Mucosa of descending colon (tissue), 3 donors: ENCODE data around the gene PLEKHH3. TPM values are rescaled to one million over a fixed set of nuclear protein-coding genes. Genes with fewer than 3 reads are reported as not detected.

ENCODE experiments used
- ATAC-seq: fragments of 200-7000 bp; cut with Tn5 transposase; one replicate; pipeline ENCODE4 v1.9.1; 2020; ENCODE audit warnings: mild to moderate bottlenecking, moderate library complexity
- DNase-seq, 3 donors: peaks; one replicate each; pipeline ENCODE4 v3.0.0-alpha.2; 2020
- H3K36me3 ChIP-seq: fragments of 200-600 bp; one replicate; pipeline ENCODE4 v1.8.0; 2021; ENCODE audit warnings: low read depth, mild to moderate bottlenecking
- H3K4me1 ChIP-seq: fragments of 200-600 bp; one replicate; pipeline ENCODE4 v1.8.0; 2021; ENCODE audit warnings: low read depth, mild to moderate bottlenecking
- H3K4me3 ChIP-seq: fragments of 200-600 bp; one replicate; pipeline ENCODE4 v1.8.0; 2021; ENCODE audit warnings: mild to moderate bottlenecking
- H3K9me3 ChIP-seq: fragments of 200-600 bp; one replicate; pipeline ENCODE4 v1.8.0; 2021; ENCODE audit warnings: mild to moderate bottlenecking
- CTCF ChIP-seq: fragments of 200-600 bp; IDR thresholded peaks from one replicate; pipeline ENCODE4 v1.8.0; 2022; ENCODE audit warnings: antibody characterized with exemption, mild to moderate bottlenecking
- intact Hi-C, 2 donors: fragments of 100-400 bp; cut with DNase I in 1 of 2; cut with micrococcal nuclease in 1 of 2; formaldehyde crosslinking; loops; one replicate each; pipeline versions ENCODE4 v1.11.0 to v1.11.1; 2022; cut with DNase I, micrococcal nuclease
- total RNA-seq, 3 donors: library from RNA; stranded (reverse); fragmentation: NEBNext Ultra II Directional in 2 of 3; extraction: Animal tissue kit (Norgen Biotek cat#: 25700) in 2 of 3; gene quantifications; one replicate each; pipeline versions ENCODE4 v1.2.1 to v1.2.4, GENCODE V29; 2021 to 2023
- donor health status: DM: no; HTN: no; CAD: no; lungs with moderate emphysema.
- donor health status: DM: no; HTN: no; CAD: no.
- donor health status: DM: no; HTN: yes; CAD: no.

PLEKHH3 gene
- total RNA-seq, 3 donors from 2014 or later, result 4.3 to 27.5 (median 10.4) TPM

DNA sequence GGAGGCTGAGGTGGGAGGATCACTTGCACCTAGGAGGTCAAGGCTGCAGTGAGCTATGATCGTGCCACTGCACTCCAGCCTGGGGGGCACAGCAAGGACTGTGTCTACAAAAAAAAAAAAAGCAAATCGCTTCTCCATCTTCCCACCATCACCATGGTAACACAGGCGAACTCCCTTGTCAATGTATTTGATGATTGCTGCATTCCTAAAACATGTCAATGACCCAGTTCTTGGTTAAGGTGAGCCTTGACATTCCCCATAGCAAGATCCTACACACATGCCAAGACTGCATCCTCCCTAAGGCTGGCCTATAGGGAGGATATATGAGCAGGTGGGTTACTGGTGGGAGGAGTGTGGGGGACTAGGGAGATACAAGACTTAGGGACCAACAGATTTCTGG, 17.7 kb upstream of the PLEKHH3 start:
- no peak for DNase-seq
- intact Hi-C loops, result no loop called here
- no peak for ATAC-seq
- TF ChIP-seq CTCF, result no peak
- Histone ChIP-seq H3K9me3 (no peaks in the 10 kb centered on the region), H3K4me1 (no peaks in the 10 kb centered on the region), H3K4me3 (no peak overlapping the region), H3K36me3 (no peaks in the 10 kb centered on the region)

GRCh38 chr17:42692489-42692888, 15.7 kb upstream of the PLEKHH3 start:
- no peak for TF ChIP-seq CTCF
- Histone ChIP-seq H3K36me3 (no peaks in the 10 kb centered on the region), H3K4me1 (no peaks in the 10 kb centered on the region), H3K4me3 (no peak overlapping the region), H3K9me3 (no peaks in the 10 kb centered on the region)
- no peak for DNase-seq
- intact Hi-C loops, result no loop called here
- ATAC-seq, result no peak

- Histone ChIP-seq H3K36me3 (no peaks in the 10 kb centered on the region), H3K4me3 (no peak overlapping the region), H3K9me3 (no peaks in the 10 kb centered on the region), H3K4me1 (no peaks in the 10 kb centered on the region)
- DNase-seq (no peak), ATAC-seq (no peak)
- intact Hi-C loops, result no loop called here
- TF ChIP-seq CTCF, result no peak
These were observed 14.3 kb upstream of the PLEKHH3 start for GRCh38 chr17:42691021-42691545.

DNA sequence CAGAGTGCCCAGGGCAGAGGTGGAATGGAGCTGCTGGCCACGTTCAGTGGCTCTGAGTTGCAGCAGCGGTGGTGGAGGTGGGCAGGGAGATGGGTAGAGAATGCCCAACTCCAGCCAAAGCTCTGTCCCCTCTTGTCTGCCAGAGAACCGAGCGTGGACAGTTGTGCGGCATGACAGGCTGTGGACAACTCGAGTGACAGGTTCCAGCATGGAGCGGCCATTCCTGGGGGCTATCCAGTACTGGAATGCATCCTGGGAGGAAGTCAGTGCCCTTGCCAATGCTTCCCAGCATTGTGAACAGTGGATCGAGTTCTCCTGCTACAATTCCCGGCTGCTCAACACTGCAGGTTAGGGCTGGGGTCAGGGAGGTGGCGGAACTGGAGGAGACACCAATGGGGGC, 13.8 kb upstream of the PLEKHH3 start:
- Histone ChIP-seq H3K4me1 (no peaks in the 10 kb centered on the region), H3K36me3 (no peaks in the 10 kb centered on the region), H3K9me3 (no peaks in the 10 kb centered on the region), H3K4me3 (no peak overlapping the region)
- DNase-seq (no peak), ATAC-seq (no peak)
- intact Hi-C loops, result no loop called here
- TF ChIP-seq CTCF, result no peak

DNA sequence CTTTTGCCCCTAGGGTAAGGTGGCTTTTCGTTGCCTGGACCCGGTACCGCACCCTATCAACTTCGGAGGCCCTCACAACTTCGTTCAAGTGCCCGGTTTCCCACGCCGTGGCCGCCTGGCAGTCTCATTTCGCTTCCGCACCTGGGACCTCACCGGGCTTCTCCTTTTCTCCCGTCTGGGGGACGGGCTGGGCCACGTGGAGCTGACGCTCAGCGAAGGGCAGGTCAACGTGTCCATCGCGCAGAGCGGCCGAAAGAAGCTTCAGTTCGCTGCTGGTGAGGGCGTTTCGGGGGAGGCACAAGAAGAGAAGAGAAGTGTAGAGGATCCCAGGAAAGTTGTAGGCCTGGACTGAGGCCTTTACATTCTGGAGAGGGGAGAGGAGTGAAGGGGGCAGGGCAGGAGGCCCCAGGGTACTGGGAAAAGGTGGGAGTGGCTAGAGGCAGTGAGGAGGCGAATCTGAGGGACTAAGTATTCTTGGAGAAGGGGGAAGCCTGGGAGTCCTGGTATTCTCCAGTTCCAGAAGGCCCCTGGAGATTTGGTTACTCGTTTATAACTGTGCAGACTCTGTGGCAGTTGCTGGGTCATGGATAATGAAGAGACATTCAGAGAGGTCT, 11.0 kb upstream of the PLEKHH3 start:
- TF ChIP-seq CTCF, result no peak
- ATAC-seq (no peak), DNase-seq (no peak)
- Histone ChIP-seq H3K9me3 (no peaks in the 10 kb centered on the region), H3K4me3 (no peak overlapping the region), H3K4me1 (peaks cover 17% of the 10 kb centered on the region), H3K36me3 (no peaks in the 10 kb centered on the region)
- intact Hi-C loops, result no loop called here
